Progenitor cell of endocrine pancreas (in vitro differentiated cells): ENCODE data around the gene KLHDC8A. TPM values are rescaled to one million over a fixed set of nuclear protein-coding genes. Genes with fewer than 3 reads are reported as not detected.
A peak's percentile ranks its signal among the peaks of the same experiment; 100 is the strongest.

Experiments
- DNase-seq: peaks from one replicate; pipeline ENCODE4 v3.0.0; 2021; ENCODE audit warnings: low spot score; ENCODE audit not compliant: unreplicated experiment
- H3K27ac Mint-ChIP-seq: 2 replicates; pipeline ENCODE4 v1.8.0; 2021; ENCODE audit warnings: mild to moderate bottlenecking, moderate library complexity, mixed read lengths
- H3K27me3 Mint-ChIP-seq: 2 replicates; pipeline ENCODE4 v1.8.0; 2021; ENCODE audit warnings: mixed read lengths
- H3K36me3 Mint-ChIP-seq: 2 replicates; pipeline ENCODE4 v1.8.0; 2022; ENCODE audit warnings: mixed read lengths; ENCODE audit not compliant: insufficient read depth
- H3K4me1 Mint-ChIP-seq: 2 replicates; pipeline ENCODE4 v1.8.0; 2021; ENCODE audit warnings: low read depth, mixed read lengths
- H3K4me3 Mint-ChIP-seq: 2 replicates; pipeline ENCODE4 v1.8.0; 2021; ENCODE audit warnings: low read depth, mild to moderate bottlenecking, moderate library complexity, mixed read lengths
- H3K9me3 Mint-ChIP-seq: 2 replicates; pipeline ENCODE4 v1.8.0; 2021; ENCODE audit warnings: low read depth, mixed read lengths
- CTCF ChIP-seq: fragments of 200-600 bp; sonication (generic); IDR thresholded peaks from one replicate; pipeline ENCODE4 v1.5.0; 2021; ENCODE audit warnings: antibody characterized with exemption, mild to moderate bottlenecking; ENCODE audit not compliant: unreplicated experiment
- total RNA-seq: library from RNA; stranded (reverse); gene quantifications from 2 replicates; pipeline ENCODE4 v1.2.1, GENCODE V29; 2021

Gene KLHDC8A
- total RNA-seq, 1 donor from 2014 or later, result 0.36 TPM

GRCh38 chr1:205316161-205316566 is 40.6 kb downstream of the KLHDC8A start:
- H3K4me1 Mint-ChIP-seq, result peaks cover 56% of the 10 kb centered on the region
- no peak overlapping the region for H3K27ac Mint-ChIP-seq
- H3K36me3 Mint-ChIP-seq, result no peaks in the 10 kb centered on the region
- DNase-seq, result no peak
- H3K9me3 Mint-ChIP-seq, result no peaks in the 10 kb centered on the region
- H3K4me3 Mint-ChIP-seq, result no peak overlapping the region
- peaks cover 7% of the 10 kb centered on the region for H3K27me3 Mint-ChIP-seq
- no peak for TF ChIP-seq CTCF

DNA sequence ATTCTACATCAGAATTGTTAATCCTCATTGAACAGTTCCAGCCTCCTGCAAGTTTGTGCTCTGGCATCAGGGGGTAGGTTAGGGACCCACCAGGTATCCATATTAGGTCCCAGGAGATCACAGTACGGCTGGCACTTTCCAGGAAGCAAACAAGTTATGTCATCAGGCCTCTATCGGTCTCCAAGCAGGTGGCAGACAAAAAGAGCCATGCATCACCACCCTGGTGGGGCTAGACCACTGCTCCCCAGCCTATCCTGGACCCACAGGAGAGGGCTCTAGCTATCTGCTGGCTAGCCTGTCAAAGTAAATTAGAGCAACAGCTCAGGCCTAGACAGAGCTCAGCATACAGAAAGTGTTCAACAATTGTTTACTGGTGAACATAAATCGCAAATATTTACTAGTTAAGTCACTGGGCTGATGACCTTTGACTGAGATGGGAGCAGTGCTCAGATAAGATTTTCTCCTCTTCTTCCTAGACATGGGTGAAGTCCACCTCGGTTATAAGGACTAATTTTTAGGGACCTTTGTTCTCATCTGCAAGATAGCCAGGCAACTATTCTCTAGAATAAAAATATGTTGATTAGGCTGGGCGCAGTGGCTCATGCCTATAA is 41.6 kb downstream of the KLHDC8A start:
- no peak overlapping the region for H3K4me3 Mint-ChIP-seq
- H3K27ac Mint-ChIP-seq, result peak overlapping the region; percentile 4
- no peaks in the 10 kb centered on the region for H3K36me3 Mint-ChIP-seq
- H3K4me1 Mint-ChIP-seq, result peaks cover 49% of the 10 kb centered on the region
- H3K27me3 Mint-ChIP-seq, result no peaks in the 10 kb centered on the region
- TF ChIP-seq CTCF, result no peak
- no peak for DNase-seq
- H3K9me3 Mint-ChIP-seq, result no peaks in the 10 kb centered on the region

DNA sequence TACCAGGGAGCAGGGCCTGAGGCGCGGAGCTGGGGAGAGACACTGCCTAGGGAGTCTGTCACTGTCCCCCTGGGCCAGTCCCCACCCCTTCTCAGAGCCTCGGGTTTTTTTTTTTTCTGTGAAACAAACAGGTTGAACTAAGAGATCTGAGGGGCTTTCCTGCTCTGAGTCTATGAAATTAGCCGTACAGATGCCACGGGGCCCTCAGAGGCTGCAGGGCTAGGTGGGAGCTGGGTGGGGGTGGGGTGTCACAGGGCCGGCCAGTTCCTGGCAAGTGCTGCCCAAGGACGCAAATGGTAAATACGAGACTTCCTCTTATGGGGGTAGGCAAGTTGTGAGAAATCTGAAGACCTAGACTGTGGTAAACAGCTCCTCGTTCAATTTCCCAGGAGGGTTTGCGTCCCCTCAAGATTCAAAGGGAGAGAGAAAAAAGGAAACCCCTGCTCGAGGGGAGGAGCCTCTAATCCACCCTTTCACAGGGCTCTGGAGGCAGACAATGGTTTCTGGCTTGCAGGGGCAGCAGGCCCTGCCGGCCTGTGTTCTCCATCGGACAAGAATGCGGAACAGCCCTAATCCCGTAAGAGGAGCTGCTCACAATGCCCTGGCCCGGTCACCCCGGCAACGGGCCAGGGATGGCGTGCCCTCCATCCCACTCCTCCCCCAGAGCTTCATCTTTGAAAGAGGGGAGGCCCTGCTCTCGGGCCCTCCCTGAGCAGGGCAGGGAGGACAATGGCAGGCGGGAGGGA is 43.0 kb downstream of the KLHDC8A start:
- peaks cover 41% of the 10 kb centered on the region for H3K4me1 Mint-ChIP-seq
- H3K4me3 Mint-ChIP-seq, result peak overlapping the region; percentile 14
- no peaks in the 10 kb centered on the region for H3K27me3 Mint-ChIP-seq
- H3K27ac Mint-ChIP-seq, result peak overlapping the region; percentile 95
- H3K36me3 Mint-ChIP-seq, result no peaks in the 10 kb centered on the region
- no peak for TF ChIP-seq CTCF
- no peaks in the 10 kb centered on the region for H3K9me3 Mint-ChIP-seq
- DNase-seq, result peak; percentile 28

- DNase-seq, result no peak
- no peak for TF ChIP-seq CTCF
- Mint-ChIP-seq H3K36me3 (no peaks in the 10 kb centered on the region), H3K4me1 (peaks cover 36% of the 10 kb centered on the region), H3K4me3 (peak overlapping the region; percentile 11), H3K27me3 (no peaks in the 10 kb centered on the region), H3K9me3 (no peaks in the 10 kb centered on the region), H3K27ac (peak overlapping the region; percentile 95)
Measured at GRCh38 chr1:205312866-205313562, 43.7 kb downstream of the KLHDC8A start.

GRCh38 chr1:205310976-205311704 is 45.6 kb downstream of the KLHDC8A start:
- no peak for TF ChIP-seq CTCF
- H3K27ac Mint-ChIP-seq, result no peak overlapping the region
- H3K27me3 Mint-ChIP-seq, result no peaks in the 10 kb centered on the region
- no peaks in the 10 kb centered on the region for H3K9me3 Mint-ChIP-seq
- peaks cover 2% of the 10 kb centered on the region for H3K36me3 Mint-ChIP-seq
- no peak for DNase-seq
- no peak overlapping the region for H3K4me3 Mint-ChIP-seq
- peaks cover 26% of the 10 kb centered on the region for H3K4me1 Mint-ChIP-seq
